Measurements from ENCODE around the gene PDE9A.
"Not testable (repeated sequence)": the region's sequence is repeated elsewhere in the genome, so short reads cannot be mapped to it uniquely, and the experiment has no call there.

PDE9A gene

DNA sequence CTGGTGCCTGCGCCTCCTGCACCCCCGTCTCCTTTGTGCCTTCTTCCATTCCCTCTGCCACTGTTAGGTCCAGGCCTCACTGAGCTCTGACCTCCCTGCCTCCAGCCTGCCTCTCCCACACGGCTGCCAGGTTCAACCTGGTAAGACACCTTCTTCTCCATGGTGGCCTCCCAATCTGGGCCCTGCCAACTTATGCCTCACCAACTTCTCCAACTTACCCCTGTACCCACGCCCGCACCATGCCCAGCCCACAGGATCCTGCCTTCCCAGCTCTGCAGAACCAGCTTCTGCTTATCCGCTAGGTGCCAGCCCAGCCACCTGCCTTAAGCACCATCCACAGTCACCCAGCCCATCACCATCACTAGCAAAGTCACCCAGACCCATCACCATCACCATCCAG is 37.2 kb downstream of the PDE9A start:
- no peak for DNase-seq

DNA sequence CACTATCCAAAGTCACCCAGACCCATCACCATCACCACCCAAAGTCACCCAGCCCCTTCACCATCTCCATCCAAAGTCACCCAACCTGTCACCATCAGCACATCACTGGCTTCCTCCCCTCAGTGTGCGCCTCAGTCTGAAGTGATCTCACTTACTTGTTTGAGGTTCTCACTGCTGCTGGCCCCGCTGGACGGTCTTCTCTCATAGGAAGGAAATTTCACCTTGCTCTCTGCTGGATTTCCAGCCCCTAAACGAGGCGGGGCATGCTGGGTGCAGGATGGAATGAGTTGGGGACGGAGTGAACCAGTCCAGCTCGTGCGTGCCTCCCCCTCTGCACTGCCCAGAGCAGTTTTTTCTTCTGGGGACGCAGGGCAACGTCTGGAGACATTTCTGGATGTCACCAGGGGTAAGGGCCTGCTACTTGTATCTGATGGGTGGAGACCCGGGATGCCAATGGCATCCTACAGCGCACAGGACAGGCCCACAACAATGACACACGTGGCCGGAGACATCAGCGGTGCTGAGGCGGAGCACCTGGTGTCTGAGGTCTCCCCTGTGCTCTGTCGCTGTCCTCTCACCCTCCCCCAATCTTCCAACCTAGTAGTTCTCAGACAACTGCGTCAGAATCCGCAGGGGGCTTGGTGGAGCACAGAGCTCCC is 38.6 kb downstream of the PDE9A start:
- DNase-seq = peak; percentile 14

DNA sequence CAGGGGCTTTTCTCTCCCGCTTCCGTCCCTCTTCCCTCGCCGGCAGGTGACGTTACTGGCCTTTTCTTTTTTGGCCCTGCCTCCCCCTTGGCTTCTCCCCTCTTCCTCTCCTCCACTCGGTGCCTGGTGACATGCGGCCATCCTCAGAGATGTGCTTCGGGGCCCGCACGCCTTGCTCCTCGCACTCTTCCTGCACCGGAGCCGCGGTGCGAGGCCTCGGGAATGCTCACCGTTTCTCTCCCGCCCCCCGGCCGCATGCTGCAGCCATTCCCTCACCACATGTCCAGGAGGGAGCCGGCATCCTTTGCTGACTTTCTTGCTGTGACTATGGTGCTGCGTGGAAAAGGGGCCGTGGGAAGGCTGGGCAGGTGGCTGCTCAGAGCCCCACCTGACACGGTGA is 39.3 kb downstream of the PDE9A start:
- DNase-seq = peak; percentile 45

DNA sequence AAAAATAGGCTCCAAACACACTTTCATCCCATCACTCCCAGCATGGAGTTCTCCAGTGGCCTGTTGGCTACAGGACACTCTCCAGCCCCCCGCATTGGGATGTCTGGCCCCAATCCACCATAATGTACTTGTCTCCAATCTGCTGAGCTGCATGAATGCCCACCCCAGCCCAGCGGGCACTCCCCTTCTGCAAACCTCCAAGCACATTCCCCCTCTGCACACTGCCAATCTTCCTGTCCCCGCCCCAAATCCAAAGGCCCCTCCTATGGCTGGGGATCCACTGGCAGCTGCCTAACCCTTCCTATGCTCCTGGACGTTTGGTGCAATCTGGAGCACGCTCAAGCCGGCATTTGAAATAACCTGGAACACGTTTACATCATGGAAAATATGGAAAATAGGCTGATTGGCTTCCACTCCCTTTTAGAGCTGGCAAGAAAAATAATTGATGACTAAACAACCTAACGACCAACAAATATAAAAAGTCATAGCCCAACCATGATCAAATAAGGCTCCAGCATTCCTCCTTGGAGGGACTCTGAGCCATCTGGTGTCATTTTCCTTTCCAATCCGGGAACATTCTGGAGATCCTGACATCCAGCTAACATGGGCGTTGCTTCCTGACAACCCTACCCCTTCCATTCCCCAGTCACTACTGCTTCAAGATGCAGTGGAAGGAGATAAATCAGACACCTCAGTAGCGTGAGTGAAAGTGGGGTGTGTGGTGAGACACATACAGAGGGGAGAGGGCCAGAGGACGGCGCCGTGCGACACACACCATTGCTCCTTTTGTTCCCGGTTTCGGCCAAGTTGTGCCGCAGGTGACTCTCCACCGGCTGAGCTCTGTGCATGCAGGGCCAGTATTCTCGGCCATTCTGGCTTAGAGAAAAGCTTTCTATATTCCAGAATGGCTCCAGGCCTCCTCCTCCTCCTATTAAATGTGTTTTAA is 41.6 kb downstream of the PDE9A start:
- peak; percentile 46 for DNase-seq

GRCh38 chr21:42695697-42696380 is 42.4 kb downstream of the PDE9A start:
- peak; percentile 19 for DNase-seq

DNA sequence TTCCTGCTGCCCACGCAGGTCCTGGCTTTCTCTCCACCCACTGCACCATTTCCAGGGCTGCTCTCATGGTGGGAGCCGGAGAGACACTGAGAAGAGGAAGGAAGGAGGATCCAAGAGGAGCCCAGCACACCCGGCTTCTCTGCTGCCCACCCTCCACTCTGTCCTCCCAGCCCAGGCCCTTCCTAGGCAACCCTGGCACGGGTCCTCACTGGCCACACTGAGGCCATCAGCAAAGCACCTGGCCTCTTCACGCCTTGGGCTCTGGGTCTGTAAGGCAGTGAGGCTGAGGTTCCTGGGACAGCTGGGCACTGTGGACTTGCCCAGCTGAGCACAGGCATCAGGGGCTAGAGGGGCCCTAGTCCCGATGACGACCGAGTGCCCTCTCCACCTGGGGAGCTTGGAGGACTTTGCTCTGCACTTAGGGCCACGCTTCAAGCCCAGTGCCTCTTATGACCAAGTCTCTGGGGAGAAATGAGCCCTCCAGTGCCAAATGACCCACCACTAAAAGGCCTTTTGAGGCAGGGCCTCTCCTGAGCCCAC is 43.1 kb downstream of the PDE9A start:
- peak; percentile 27 for DNase-seq

DNA sequence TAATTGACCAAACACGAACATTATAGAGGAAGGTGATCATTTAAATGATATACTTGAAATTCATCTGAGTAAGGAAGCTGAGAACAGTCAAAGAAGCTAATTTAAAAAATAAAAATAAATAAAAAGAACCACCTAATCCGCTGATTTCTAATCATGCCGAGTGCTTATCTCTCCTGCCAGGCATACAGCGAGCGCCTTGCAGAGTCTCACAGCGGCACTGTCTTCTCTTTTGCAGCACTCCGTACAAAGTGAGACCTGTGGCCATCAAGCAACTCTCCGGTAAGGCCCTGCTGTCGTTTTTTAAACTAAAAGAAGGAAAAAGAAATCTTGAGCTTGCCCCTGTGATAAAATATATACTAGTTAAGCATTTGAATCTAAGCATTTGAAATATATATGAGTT is 45.3 kb downstream of the PDE9A start:
- peak; percentile 14 for DNase-seq

- peak; percentile 25 for DNase-seq
Measured at GRCh38 chr21:42699196-42699595, 45.8 kb downstream of the PDE9A start.

- no peak for DNase-seq
Measured at GRCh38 chr21:42701706-42702456, 48.5 kb downstream of the PDE9A start.

GRCh38 chr21:42702720-42703119 is 49.3 kb downstream of the PDE9A start:
- no peak for DNase-seq

- peak; percentile 50 for DNase-seq
Measured at GRCh38 chr21:42703136-42703908, 49.9 kb downstream of the PDE9A start.

- DNase-seq = peak; percentile 42
Measured at GRCh38 chr21:42703965-42704364, 50.5 kb downstream of the PDE9A start.

- peak; percentile 25 for DNase-seq
Measured at GRCh38 chr21:42704861-42705260, 51.4 kb downstream of the PDE9A start.

- DNase-seq = peak; percentile 39
Measured at GRCh38 chr21:42705346-42705745, 51.9 kb downstream of the PDE9A start.

GRCh38 chr21:42705746-42706374 is 52.4 kb downstream of the PDE9A start:
- DNase-seq = peak; percentile 36

- peak; percentile 9 for DNase-seq
Measured at GRCh38 chr21:42706765-42707164, 53.3 kb downstream of the PDE9A start.

DNA sequence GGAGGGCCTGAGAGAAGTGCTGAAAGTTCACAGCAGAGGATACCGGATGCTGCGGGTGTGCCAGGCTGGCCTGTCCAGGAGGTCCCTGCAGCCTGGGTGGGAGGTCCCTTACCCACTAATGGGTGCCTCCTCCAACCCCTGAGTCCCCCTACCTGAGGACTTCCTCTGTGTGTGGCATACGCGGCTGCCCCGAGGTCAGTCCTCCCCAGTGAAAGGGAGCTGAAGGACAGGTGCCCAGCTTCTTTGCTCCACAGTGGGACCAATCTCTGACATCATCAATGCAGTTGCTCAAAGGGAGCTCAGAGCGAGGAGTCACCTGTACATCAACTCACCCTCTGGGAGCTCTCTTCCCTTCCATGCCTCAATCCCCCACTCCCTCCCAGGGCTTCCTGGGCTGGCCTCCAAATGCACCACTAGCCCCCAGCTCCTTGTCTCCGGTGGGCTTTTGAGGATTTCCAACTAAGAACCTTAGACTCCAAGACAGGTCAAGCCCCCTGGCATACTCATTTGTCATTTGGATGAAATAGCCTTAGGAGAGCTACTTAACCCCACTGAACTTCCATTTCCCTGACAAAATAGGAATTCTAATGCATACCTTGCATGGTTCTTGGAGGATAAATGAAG is 53.9 kb downstream of the PDE9A start:
- peak; percentile 45 for DNase-seq

DNA sequence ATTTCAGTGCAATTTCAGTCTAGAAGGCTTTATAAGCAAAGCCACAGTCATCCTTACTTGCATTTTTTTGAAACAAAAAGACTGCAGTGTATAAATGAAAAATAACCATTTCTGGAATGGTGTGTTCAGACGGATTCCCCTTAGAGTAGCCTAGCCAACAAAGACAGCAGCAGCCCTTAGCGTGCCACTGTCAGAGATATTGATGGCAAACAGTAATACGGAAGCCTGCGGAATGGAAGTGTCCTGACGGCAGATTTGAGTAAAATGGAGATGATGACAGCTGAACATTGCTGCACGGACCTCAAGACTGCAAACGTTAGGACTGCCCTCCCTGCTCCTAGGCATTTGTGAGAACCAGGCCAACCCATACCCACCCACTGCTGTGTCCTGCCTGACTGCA is 54.7 kb downstream of the PDE9A start:
- peak; percentile 16 for DNase-seq

- not testable (repeated sequence) for DNase-seq
Measured at GRCh38 chr21:42708916-42709315, 55.5 kb downstream of the PDE9A start.

DNA sequence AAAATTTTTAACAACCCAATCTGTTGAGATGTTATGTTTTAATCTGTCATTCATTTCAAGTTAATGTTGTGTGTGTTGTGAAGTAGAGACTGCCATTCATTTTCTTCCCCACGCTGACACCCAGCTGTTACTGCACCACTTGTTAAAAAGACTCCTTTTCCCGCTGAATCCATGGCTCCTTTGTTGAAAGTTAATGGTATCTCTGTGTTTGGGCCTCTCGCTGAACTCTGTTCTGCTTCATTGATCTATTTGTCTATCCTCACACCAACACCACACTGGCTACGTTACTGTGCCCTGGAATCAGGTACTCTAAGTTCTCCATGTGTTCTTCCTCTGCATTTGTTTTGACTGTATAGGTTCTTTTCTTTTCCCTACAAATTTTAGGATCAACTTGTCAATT is 58.2 kb downstream of the PDE9A start:
- DNase-seq = peak; percentile 10

DNA sequence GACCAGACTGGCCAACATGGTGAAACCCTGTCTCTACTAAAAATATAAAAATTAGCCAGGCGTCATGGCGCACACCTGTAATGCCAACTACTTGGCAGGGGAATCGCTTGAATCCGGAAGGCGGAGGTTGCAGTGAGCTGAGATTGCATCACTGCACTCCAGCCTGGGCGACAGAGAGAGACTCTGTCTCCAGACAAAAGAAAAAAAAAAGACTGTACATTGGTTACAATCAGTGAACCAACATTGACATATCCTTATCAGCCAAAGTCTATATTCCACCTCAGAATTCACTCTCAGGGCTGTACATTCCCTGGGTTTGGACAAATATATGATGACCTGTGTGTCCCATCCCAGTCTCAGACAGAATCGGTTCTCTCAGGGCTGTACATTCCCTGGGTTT is 62.0 kb downstream of the PDE9A start:
- DNase-seq = peak; percentile 9
